Kidney tubule cell (primary cell): ENCODE data around the gene SCGB1A1.
"Not testable (repeated sequence)": the region's sequence is repeated elsewhere in the genome, so short reads cannot be mapped to it uniquely, and the experiment has no call there.

Experiments
- DNase-seq: peaks from one replicate; pipeline ENCODE4 v3.0.0-alpha.2; 2018; ENCODE audit warnings: low spot score

SCGB1A1 gene

DNA sequence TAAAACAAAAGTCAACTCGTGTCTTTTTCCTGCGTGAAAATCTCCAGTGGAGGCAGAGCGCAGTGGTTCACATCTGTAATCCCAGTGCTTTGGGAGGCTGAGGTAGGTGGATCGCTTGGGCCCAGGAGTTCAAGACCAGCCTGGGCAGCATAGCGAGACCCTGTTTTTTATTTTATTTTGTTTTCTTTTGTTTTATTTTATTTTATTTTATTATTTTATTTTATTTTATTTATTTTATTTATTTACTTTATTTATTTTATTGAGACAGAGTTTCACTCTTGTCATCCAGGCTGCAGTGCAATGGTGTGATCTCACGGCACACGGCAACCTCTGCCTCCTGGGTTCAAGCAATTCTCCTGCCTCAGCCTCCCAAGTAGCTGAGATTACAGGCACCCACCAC is 31.1 kb downstream of the SCGB1A1 start:
- DNase-seq: not testable (repeated sequence)

DNA sequence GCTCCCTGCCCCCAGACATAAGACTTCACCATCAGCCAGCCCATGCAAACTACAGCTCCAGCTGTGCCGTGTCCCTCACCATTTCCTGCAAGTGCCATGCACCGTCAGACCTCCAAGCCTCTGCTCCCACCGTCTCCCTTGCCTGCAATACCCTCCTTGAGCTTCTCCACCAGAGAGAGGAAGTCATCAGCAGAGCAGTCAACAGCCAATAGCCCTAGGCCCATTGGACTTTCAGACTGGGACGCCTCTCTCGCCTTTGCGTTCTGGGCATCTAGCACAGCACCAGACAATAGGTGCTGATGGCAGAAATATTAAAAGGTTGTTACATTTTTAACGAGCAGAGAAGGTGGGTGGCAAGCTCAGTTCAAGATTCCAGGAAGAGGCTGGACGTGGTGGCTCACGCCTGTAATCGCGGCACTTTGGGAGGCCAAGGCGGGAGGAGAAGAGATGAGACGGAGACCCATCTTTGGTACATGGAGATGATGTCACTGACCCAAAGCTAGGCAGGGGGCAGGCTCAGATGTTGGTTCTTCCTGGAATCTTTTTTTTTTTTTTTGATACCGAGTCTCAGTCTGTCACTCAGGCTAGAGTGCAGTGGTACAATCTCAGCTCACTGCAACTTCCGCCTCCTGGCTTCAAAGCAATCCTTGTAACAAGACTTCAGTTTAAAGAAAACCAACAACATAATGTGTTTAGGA is 31.9 kb downstream of the SCGB1A1 start:
- DNase-seq: no peak

GRCh38 chr11:62451241-62451621 is 32.4 kb downstream of the SCGB1A1 start:
- no peak for DNase-seq

GRCh38 chr11:62452261-62452660 is 33.4 kb downstream of the SCGB1A1 start:
- DNase-seq: no peak

DNA sequence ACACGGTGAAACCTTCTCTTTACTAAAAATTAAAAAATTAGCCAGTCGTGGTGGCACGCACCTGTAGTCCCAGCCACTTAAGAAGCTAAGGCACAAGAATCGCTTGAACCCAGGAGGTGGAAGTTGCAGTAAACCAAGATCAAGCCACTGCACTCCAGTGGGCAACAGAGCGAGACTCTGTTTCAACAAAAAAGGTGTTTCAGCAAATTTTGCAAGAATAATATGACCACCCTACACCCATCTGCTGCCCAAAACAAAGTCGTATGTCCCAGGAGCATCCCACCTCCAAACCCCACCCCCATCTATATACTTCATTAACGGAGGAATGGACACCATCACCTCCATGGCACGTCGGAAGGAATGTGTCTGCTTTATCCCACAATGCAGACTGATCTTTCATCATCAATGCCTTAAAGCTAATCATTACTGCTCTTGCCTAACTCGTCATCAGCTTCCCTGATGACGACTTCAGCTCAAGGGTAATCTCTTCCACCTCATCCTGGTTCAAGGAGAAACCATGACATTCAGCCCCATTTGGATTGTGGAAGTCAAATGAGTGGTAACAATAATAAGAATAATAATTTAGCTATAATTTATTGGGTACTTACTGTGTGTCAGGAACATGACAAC is 34.1 kb downstream of the SCGB1A1 start:
- no peak for DNase-seq

GRCh38 chr11:62456630-62457029 is 37.8 kb downstream of the SCGB1A1 start:
- no peak for DNase-seq

GRCh38 chr11:62457478-62457877 is 38.6 kb downstream of the SCGB1A1 start:
- no peak for DNase-seq

DNA sequence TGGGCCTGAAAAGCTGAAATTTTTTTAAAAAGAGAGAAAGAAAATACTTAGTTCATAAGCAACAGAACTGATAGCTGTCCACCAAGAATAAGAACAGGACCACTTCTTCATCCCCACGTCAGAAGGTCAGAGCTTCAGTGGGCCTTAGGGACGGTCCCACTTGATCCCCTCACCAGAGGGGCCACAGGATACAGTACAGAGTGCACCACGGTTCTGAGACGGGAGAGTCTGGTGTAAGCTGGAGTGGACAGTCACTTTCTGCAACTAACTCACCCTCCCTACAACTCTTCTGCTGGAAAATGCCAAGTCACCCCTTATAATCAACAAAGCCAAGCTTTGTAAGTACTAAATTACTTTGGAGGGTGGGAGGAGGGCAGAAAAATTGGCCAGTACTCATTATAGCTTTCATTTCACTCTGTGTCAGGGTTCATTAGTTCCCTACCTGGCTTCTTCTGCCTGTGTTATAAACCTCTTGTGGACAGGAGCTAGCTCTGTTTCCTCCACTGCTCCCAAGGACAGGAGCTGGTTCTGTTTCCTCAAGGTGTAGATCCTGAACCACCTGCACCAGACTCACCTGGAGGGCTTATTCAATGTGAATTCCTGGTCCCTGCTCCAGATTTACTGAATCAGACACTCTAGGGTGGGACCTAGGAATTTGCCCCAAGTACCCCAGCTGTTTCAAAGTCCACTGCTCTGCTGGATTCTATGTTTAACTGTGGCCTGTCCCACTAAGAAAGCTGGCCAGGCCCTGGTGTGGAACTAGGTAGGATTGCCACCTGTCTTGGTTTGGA is 39.6 kb downstream of the SCGB1A1 start:
- DNase-seq: no peak

- no peak for DNase-seq
These were observed 40.2 kb downstream of the SCGB1A1 start for GRCh38 chr11:62459080-62459479.

- peak; percentile 69 for DNase-seq
These were observed 43.1 kb downstream of the SCGB1A1 start for GRCh38 chr11:62461740-62462507.

DNA sequence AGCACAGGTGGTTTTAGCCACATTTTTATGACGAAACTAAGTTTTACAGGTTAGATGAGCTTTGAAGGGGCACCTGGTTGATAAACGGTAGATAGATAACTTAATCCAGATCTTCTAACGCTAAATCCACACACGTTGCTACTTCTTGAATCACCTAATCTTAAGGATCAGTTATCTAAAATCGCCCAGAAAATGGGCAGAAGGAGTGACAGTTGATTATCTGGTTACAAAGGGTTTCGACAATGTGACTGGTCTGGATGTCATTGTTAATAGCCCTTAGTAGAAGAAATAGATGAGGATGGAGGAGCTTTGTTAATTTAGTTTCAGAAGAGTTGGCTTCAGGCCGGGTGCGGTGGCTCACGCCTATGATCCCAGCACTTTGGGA is 43.7 kb downstream of the SCGB1A1 start:
- no peak for DNase-seq

DNA sequence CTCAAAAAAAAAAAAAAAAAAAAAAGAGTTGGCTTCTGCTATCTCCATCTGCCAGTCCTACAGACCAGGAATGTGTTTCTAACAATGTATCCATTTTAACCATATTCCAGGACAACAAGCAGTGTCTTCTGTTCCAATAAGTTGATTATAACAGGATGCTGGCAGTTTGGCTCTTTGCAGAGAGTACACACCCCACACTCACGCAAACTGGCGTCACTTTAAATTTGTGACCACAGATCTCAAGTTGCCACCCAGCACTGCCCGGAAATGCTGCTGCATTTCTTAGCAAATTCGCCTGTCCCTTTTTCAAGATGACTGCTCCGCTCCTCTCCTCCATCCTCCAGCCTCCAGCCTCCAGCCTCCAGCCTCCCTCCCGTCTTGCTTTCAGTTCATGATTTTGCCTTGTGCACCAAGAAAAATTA is 44.3 kb downstream of the SCGB1A1 start:
- no peak for DNase-seq

DNA sequence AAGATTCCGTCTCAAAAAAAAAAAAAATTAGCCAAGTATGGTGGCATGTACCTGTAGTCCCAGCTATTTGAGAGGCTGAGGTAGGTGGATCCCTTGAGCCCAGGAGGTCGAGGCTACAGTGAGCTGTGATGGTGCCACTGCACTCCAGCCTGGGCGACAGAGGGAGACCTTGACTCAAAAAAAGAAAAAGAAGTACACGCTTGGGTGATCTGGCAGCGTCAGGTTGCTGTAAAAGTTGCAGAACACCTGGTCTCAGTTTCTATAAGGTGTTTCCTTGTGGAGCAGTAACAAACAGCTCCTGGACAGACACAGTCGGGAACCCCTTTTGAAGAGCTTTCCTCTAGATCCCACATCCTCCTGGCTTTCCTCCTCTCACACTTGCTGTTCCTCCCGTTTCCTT is 45.8 kb downstream of the SCGB1A1 start:
- DNase-seq: no peak

DNA sequence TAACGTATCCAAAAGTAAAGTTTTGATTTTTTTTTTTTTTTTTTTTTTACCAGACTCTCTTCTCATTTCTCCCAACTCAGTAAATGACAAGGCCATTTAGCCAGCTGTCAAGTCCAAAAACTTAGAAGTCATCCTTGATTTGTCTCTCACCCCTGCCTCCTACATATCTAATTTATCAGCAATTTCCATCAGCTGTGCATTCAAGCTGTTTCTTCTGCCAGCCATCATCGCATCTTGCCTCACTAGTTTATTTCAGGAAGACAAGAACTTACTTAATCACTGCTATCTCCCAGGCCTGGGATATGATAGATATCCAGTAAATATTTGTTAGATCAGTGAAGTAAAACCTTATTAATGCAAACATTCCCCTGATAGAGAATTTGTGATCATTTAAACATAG is 47.6 kb downstream of the SCGB1A1 start:
- no peak for DNase-seq

DNA sequence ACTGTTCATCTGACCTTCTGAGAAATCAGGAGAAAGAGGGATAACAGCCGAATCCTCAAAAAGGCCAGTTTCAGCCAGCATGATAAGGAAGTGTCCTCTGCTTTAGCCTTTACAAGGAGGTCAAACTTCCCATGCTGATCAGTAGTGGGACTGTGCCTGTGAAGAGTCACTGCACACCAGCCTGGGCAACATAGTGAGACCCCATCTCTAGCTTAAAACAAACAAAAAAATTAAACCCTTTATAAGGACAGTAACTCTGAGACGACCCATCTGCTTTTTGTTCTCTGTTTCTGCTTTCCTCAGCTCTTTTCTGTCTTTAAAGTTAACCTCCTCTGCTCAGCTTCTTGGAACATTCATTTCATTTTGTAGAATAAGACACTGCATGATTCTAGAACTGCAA is 49.7 kb downstream of the SCGB1A1 start:
- DNase-seq: no peak

DNA sequence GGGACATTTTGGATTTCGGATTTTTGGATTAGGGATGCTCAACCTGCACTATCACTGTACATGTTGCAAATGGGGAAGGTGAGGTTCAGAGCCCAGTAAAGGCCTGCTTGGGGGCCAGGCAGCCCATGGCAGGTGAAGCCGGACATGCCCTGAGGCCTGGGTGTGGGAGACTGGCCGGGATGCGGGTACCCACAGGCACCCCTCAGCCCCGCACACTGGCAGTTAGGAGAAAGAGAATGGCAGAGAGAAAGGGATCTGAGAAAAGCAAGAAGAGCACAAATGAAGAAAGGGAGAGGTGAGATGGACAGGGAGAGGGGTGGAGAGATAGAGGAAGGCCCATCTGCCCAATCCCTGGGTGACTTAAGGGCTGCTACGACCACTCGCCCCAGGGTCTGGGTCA is 52.8 kb downstream of the SCGB1A1 start:
- DNase-seq: no peak

- DNase-seq: peak; percentile 63
These were observed 53.4 kb downstream of the SCGB1A1 start for GRCh38 chr11:62472063-62472884.
